HepG2 (cell line): ENCODE data around the gene AKR1E2. TPM values are rescaled to one million over a fixed set of nuclear protein-coding genes. Genes with fewer than 3 reads are reported as not detected.

Experiments used
- ATAC-seq: fragments of 200-7000 bp; cut with Tn5 transposase; 3 replicates; pipeline ENCODE4 v1.9.1; 2020; ENCODE audit warnings: mild to moderate bottlenecking, moderate library complexity
- BruUV-seq: library from RNA; stranded (reverse); fragments of 400-500 nt; replicated peaks from 2 replicates; lab custom pipeline; 2021; lab: Mats Ljungman, UMichigan
- CTCF ChIA-PET: fragments of 300-600 bp; formaldehyde crosslinking; extraction: SDS; loops from one replicate; lab custom pipeline; 2021; ENCODE audit warnings: low total read pairs, inconsistent platforms, low intra/inter-chr PET ratio; lab: Yijun Ruan, JAX
- POLR2A ChIA-PET: fragments of 350-600 bp; sonication (Branson Sonifier 250); formaldehyde crosslinking; loops from one replicate; lab custom pipeline; 2020; ENCODE audit warnings: antibody characterized with exemption, inconsistent platforms; lab: Yijun Ruan, JAX
- DNase-seq: peaks from one replicate; pipeline ENCODE4 v3.0.0-alpha.2; 2015; ENCODE audit warnings: low spot score
- FAIRE-seq: peaks from 3 replicates; lab custom pipeline; 2011; peaks lifted over from hg19 to GRCh38; lab: Jason Lieb, UNC
- H2AFZ ChIP-seq: one replicate; pipeline ENCODE4 v1.6.1; 2011; ENCODE audit warnings: low read length, inconsistent platforms
- H3K27ac ChIP-seq: fragments of 300-600 bp; 3 replicates; pipeline ENCODE4 v1.8.0; 2011; ENCODE audit warnings: mixed run types, mild to moderate bottlenecking, mixed read lengths, low read length, inconsistent platforms; ENCODE audit not compliant: insufficient read depth; ENCODE audit errors: extremely low read length
- H3K27me3 ChIP-seq, 2 experiments: fragments of 200-600 bp in 1 of 2; 2 replicates in 1 of 2; 3 replicates in 1 of 2; pipeline versions ENCODE4 v1.6.0 to v1.8.0; 2011; ENCODE audit warnings: low read length in 2 of 2, mild to moderate bottlenecking in 2 of 2, moderate library complexity in 2 of 2, inconsistent platforms in 1 of 2; ENCODE audit not compliant: insufficient read depth in 2 of 2, control insufficient read depth in 1 of 2
- H3K36me3 ChIP-seq, 2 experiments: fragments of 200-600 bp in 1 of 2; replicated peaks in 1 of 2; 2 replicates in 1 of 2; 3 replicates in 1 of 2; pipeline versions ENCODE4 v1.5.1 to v1.8.0; 2011; ENCODE audit warnings: low read length in 2 of 2, inconsistent platforms in 1 of 2; ENCODE audit not compliant: insufficient read depth in 2 of 2, control insufficient read depth in 1 of 2
- H3K4me1 ChIP-seq: 2 replicates; pipeline ENCODE4 v1.5.1; 2012; ENCODE audit warnings: low read length, inconsistent platforms; ENCODE audit not compliant: insufficient read depth
- H3K4me2 ChIP-seq: 2 replicates; pipeline ENCODE4 v1.6.0; 2011; ENCODE audit warnings: low read depth, low read length, inconsistent platforms
- H3K4me3 ChIP-seq, 3 experiments: fragments of 200-600 bp in 1 of 3; sonication (generic), shearing (Covaris generic) in 1 of 3; replicated peaks in 1 of 3; 2 replicates each; pipeline ENCODE4 v1.5.1; 2011 to 2016; ENCODE audit warnings: low read length in 3 of 3, inconsistent platforms in 2 of 3, low read depth in 2 of 3, mild to moderate bottlenecking in 2 of 3, control low read depth in 1 of 3, mixed read lengths in 1 of 3; ENCODE audit not compliant: insufficient read depth in 1 of 3
- H3K79me2 ChIP-seq: one replicate; pipeline ENCODE4 v1.6.1; 2011; ENCODE audit warnings: low read length, inconsistent platforms; ENCODE audit not compliant: insufficient read depth
- H3K9ac ChIP-seq: 2 replicates; pipeline ENCODE4 v1.6.0; 2011; ENCODE audit warnings: mild to moderate bottlenecking, low read depth, low read length, inconsistent platforms; ENCODE audit not compliant: insufficient read depth
- H3K9me3 ChIP-seq: 2 replicates; pipeline ENCODE4 v1.5.1; 2012; ENCODE audit warnings: mild to moderate bottlenecking, low read length
- H4K20me1 ChIP-seq: 2 replicates; pipeline ENCODE4 v1.6.0; 2011; ENCODE audit warnings: inconsistent platforms, mild to moderate bottlenecking, low read length, moderate library complexity; ENCODE audit not compliant: insufficient read depth
- CSRNP2 ChIP-seq: sonication (generic); formaldehyde crosslinking; conservative IDR thresholded peaks from 2 replicates; pipeline ENCODE4 v1.8.0; 2022; ENCODE audit warnings: low read depth, missing genetic modification reagents
- ELF4 ChIP-seq: sonication (generic); formaldehyde crosslinking; IDR thresholded peaks from 2 replicates; pipeline ENCODE4 v1.5.0; 2020; ENCODE audit warnings: missing genetic modification reagents, mild to moderate bottlenecking, moderate library complexity, borderline replicate concordance
- SRSF9 ChIP-seq: fragments of 200-400 bp; formaldehyde crosslinking; IDR thresholded peaks from 2 replicates; pipeline ENCODE4 v1.6.1; 2018; ENCODE audit warnings: borderline replicate concordance, mild to moderate bottlenecking, low read depth, low read length; ENCODE audit not compliant: insufficient read depth, poor library complexity, severe bottlenecking
- ZNF10 ChIP-seq: sonication (generic); formaldehyde crosslinking; IDR thresholded peaks from 2 replicates; pipeline ENCODE4 v1.4.0; 2020; ENCODE audit warnings: mild to moderate bottlenecking, low read depth, missing genetic modification reagents, borderline replicate concordance
- ZNF317 ChIP-seq: sonication (generic); formaldehyde crosslinking; IDR thresholded peaks from 2 replicates; pipeline ENCODE4 v1.5.0; 2020; ENCODE audit warnings: mild to moderate bottlenecking, missing genetic modification reagents
- ZNF350 ChIP-seq: sonication (generic); formaldehyde crosslinking; IDR thresholded peaks from 2 replicates; pipeline ENCODE4 v1.4.0; 2020; ENCODE audit warnings: mild to moderate bottlenecking, low read depth, missing genetic modification reagents, borderline replicate concordance
- ZNF883 ChIP-seq: sonication (generic); formaldehyde crosslinking; IDR thresholded peaks from 2 replicates; pipeline ENCODE4 v1.5.1; 2020; ENCODE audit warnings: mild to moderate bottlenecking, missing genetic modification reagents; ENCODE audit errors: not compliant biosample characterization
- WGBS: methylation state at CpG from one replicate; pipeline ENCODE4 v1.1.6; 2017; ENCODE audit warnings: low lambda C conversion rate; 5-methylcytosine and 5-hydroxymethylcytosine counted together
- in situ Hi-C: cut with HindIII; loops from 2 replicates; pipeline ENCODE4 v1.10.0; 2017; ENCODE audit warnings: low pct_unique_long_range_greater_than_20kb; ENCODE audit not compliant: extremely low pct_ligation_motif_present
- intact Hi-C: fragments of 100-400 bp; cut with micrococcal nuclease; formaldehyde crosslinking; loops from one replicate; pipeline ENCODE4 v1.10.0; 2022; ENCODE audit not compliant: unreplicated experiment
- polyA plus RNA-seq, 8 experiments: library from polyadenylated mRNA; depleted of rRNA in 3 of 8; stranded (reverse) in 7 of 8; unstranded in 1 of 8; fragments of >200 nt; fragmentation: Illumina TruSeq in 4 of 8; extraction: Trizol in 4 of 8; gene quantifications; 2 replicates each; pipeline versions ENCODE4 v1.2.1 to v1.2.3, GENCODE V29; 2011 to 2016; ENCODE audit warnings: low read depth in 4 of 8, missing spikeins in 1 of 8, mixed read lengths in 1 of 8; ENCODE audit not compliant: insufficient read depth in 1 of 8
- total RNA-seq, 5 experiments: library from RNA; depleted of rRNA; stranded (reverse); fragments of >200 nt; fragmentation: Illumina TruSeq; extraction: Trizol; gene quantifications; 2 replicates each; pipeline ENCODE4 v1.2.3, GENCODE V29; 2016; ENCODE audit warnings: low read depth in 1 of 5

Gene AKR1E2
- total and polyA plus RNA-seq, 2 of the 13 experiments (the other 11 are each of a cell fraction or from before 2014, with no cell fraction given): not detected

GRCh38 chr10:4786043-4786839 lies 39.8 kb upstream of the AKR1E2 start:
- Histone ChIP-seq H3K4me1 (no peaks in the 10 kb centered on the region), H2AFZ (no peak overlapping the region), H3K36me3 (no peaks in the 10 kb centered on the region), H3K9ac (no peak overlapping the region), H4K20me1 (no peaks in the 10 kb centered on the region), H3K4me3 (no peak overlapping the region), H3K27ac (no peak overlapping the region), H3K9me3 (no peaks in the 10 kb centered on the region), H3K4me2 (no peak overlapping the region), H3K79me2 (no peaks in the 10 kb centered on the region), H3K27me3 (no peaks in the 10 kb centered on the region; a peak in 3 of 5 replicates)
- CTCF ChIA-PET: no interaction called here
- no peak for FAIRE-seq
- intact Hi-C loops: no loop called here
- in situ Hi-C loops: no loop called here
- no peak for DNase-seq
- BruUV-seq: no TSS peak
- WGBS: 31% methylated on average over 12 of the region's 12 CpGs
- TF ChIP-seq SRSF9 (no peak), ZNF350 (CRISPR knock-in tag) (no peak), ZNF317 (CRISPR knock-in tag) (0 out of 2 replicates have a peak, but pooled peaks have one; percentile 46), ZNF10 (CRISPR knock-in tag) (no peak), ZNF883 (no peak), CSRNP2 (no peak), ELF4 (CRISPR knock-in tag) (no peak)
- POLR2A ChIA-PET: no interaction called here
- ATAC-seq: no peak
